HepG2 (cell line): ENCODE measurements around the gene HDHD3. TPM values are rescaled to one million over a fixed set of nuclear protein-coding genes. Genes with fewer than 3 reads are reported as not detected.
A peak's percentile ranks its signal among the peaks of the same experiment; 100 is the strongest.

Experiments used
- BRCA1 ChIP-seq: sonication (generic); formaldehyde crosslinking; IDR thresholded peaks from 2 replicates; pipeline ENCODE4 v1.4.0; 2020; ENCODE audit warnings: missing genetic modification reagents
- GATAD2A ChIP-seq: IDR thresholded peaks from 2 replicates; pipeline ENCODE4 v1.6.1; 2016
- NFIB ChIP-seq: sonication (generic); formaldehyde crosslinking; IDR thresholded peaks from 2 replicates; pipeline ENCODE4 v1.9.0; 2021; ENCODE audit warnings: missing genetic modification reagents, mild to moderate bottlenecking, borderline replicate concordance
- PHF20 ChIP-seq: sonication (generic); formaldehyde crosslinking; IDR thresholded peaks from 2 replicates; pipeline ENCODE4 v1.5.0; 2020; ENCODE audit warnings: mild to moderate bottlenecking, missing genetic modification reagents
- PPARG ChIP-seq: conservative IDR thresholded peaks from 2 replicates; pipeline ENCODE4 v1.6.1; 2016; ENCODE audit warnings: missing biosample characterization, missing genetic modification reagents
- RORA ChIP-seq: sonication (generic); formaldehyde crosslinking; IDR thresholded peaks from 2 replicates; pipeline ENCODE4 v1.5.0; 2020; ENCODE audit warnings: mild to moderate bottlenecking, missing genetic modification reagents, moderate library complexity
- SALL1 ChIP-seq: sonication (generic); formaldehyde crosslinking; IDR thresholded peaks from 2 replicates; pipeline ENCODE4 v1.8.0; 2022; ENCODE audit warnings: mild to moderate bottlenecking, missing genetic modification reagents
- SMARCE1 ChIP-seq: fragments of 450-650 bp; IDR thresholded peaks from 2 replicates; pipeline ENCODE4 v1.6.1; 2017; ENCODE audit warnings: borderline replicate concordance
- ZNF547 ChIP-seq: sonication (generic); formaldehyde crosslinking; IDR thresholded peaks from 2 replicates; pipeline ENCODE4 v1.5.1; 2020; ENCODE audit warnings: mild to moderate bottlenecking, missing genetic modification reagents
- ZNF629 ChIP-seq: sonication (generic); formaldehyde crosslinking; conservative IDR thresholded peaks from 2 replicates; pipeline ENCODE4 v1.5.0; 2020; ENCODE audit warnings: missing genetic modification reagents
- ZNF737 ChIP-seq: sonication (generic); formaldehyde crosslinking; IDR thresholded peaks from 2 replicates; pipeline ENCODE4 v1.5.0; 2020; ENCODE audit warnings: missing genetic modification reagents, mild to moderate bottlenecking, borderline replicate concordance
- polyA plus RNA-seq, 8 experiments: library from polyadenylated mRNA; depleted of rRNA in 3 of 8; stranded (reverse) in 7 of 8; unstranded in 1 of 8; fragments of >200 nt; fragmentation: Illumina TruSeq in 4 of 8; extraction: Trizol in 4 of 8; gene quantifications; 2 replicates each; pipeline versions ENCODE4 v1.2.1 to v1.2.3, GENCODE V29; 2011 to 2016; ENCODE audit warnings: low read depth in 4 of 8, missing spikeins in 1 of 8, mixed read lengths in 1 of 8; ENCODE audit not compliant: insufficient read depth in 1 of 8
- total RNA-seq, 5 experiments: library from RNA; depleted of rRNA; stranded (reverse); fragments of >200 nt; fragmentation: Illumina TruSeq; extraction: Trizol; gene quantifications; 2 replicates each; pipeline ENCODE4 v1.2.3, GENCODE V29; 2016; ENCODE audit warnings: low read depth in 1 of 5
- TF ChIP-seq, protein P1 (sequence below): sonication (generic); formaldehyde crosslinking; IDR thresholded peaks from 2 replicates; pipeline ENCODE4 v1.4.0; 2020; ENCODE audit warnings: mild to moderate bottlenecking, missing genetic modification reagents
- TF ChIP-seq, protein P2 (sequence below): IDR thresholded peaks from 2 replicates; pipeline ENCODE4 v1.6.1; 2018; ENCODE audit warnings: missing genetic modification reagents
- TF ChIP-seq, protein P3 (sequence below), 2 experiments: fragments of 450-650 bp in 1 of 2; sonication (generic) in 1 of 2; formaldehyde crosslinking; IDR thresholded peaks; 2 replicates each; pipeline versions ENCODE4 v1.5.0 to v1.8.0; 2020 to 2022; ENCODE audit warnings: mild to moderate bottlenecking in 1 of 2, missing genetic modification reagents in 1 of 2
- TF ChIP-seq, protein P4 (sequence below): sonication (generic); formaldehyde crosslinking; IDR thresholded peaks from 2 replicates; pipeline ENCODE4 v1.5.1; 2020; ENCODE audit warnings: missing genetic modification reagents, mild to moderate bottlenecking, borderline replicate concordance
- TF ChIP-seq, protein P5 (sequence below): sonication (generic); formaldehyde crosslinking; IDR thresholded peaks from 2 replicates; pipeline ENCODE4 v1.5.0; 2020; ENCODE audit warnings: mild to moderate bottlenecking, missing genetic modification reagents, borderline replicate concordance
- TF ChIP-seq, protein P6 (sequence below): sonication (generic); formaldehyde crosslinking; IDR thresholded peaks from 2 replicates; pipeline ENCODE4 v1.4.0; 2020; ENCODE audit warnings: mild to moderate bottlenecking, missing genetic modification reagents

HDHD3 gene
- total and polyA plus RNA-seq, 2 of the 13 experiments (the other 11 are each of a cell fraction or from before 2014, with no cell fraction given): 23.1 to 38.5 TPM

DNA sequence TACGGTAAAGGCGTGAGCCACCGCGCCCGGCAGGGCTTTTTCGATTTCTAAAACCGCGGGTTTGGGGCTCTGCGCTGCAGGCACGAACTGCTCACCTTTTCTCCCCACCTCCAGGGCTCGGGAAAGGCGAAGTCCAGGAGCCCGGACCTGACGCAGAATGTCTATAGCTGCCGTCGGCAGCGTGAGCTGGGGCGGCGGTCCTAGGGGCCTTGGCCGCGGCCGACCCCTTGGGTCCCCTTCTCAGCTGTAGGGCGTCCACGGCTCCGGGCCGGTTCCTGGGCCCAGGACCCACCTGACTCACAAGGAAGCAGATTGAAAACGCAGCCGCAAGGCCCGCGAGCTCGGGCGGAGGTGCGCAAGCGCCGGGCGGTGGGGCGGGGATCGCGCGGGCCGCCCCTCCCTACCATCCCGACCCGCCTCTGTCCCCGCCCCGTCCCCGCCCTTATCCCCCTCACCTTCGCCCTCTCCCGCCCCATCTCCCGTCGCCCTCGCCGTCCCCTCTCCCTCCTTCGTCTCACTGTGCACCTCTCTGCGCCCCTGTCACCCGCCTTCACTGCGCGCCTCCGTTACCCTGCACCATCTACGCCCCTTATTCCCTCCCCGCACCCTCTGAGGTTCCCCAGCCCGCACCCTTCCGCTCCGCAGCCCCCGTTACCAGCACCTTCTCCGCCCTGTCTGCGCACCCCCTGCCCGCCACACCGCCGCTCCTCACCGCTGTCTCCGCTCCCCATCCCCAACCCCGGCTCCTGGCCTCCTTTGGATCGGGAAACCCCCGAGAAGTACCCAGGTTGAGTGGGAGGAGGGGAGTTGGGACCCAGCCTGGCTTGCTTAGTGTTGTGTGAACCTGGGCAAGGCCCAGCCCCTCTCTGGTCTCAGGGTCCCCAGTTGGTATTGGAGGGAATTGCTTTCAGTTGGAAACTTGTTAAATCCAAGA is at the start of gene HDHD3 (continued):
- TF ChIP-seq, protein P1, sequence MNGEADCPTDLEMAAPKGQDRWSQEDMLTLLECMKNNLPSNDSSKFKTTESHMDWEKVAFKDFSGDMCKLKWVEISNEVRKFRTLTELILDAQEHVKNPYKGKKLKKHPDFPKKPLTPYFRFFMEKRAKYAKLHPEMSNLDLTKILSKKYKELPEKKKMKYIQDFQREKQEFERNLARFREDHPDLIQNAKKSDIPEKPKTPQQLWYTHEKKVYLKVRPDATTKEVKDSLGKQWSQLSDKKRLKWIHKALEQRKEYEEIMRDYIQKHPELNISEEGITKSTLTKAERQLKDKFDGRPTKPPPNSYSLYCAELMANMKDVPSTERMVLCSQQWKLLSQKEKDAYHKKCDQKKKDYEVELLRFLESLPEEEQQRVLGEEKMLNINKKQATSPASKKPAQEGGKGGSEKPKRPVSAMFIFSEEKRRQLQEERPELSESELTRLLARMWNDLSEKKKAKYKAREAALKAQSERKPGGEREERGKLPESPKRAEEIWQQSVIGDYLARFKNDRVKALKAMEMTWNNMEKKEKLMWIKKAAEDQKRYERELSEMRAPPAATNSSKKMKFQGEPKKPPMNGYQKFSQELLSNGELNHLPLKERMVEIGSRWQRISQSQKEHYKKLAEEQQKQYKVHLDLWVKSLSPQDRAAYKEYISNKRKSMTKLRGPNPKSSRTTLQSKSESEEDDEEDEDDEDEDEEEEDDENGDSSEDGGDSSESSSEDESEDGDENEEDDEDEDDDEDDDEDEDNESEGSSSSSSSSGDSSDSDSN (CRISPR knock-in tag): peak; percentile 79
- TF ChIP-seq NFIB (CRISPR knock-in tag) (no peak), GATAD2A (CRISPR knock-in tag) (peak; percentile 36; the same call in 1 of the 2 replicates), PPARG (0 out of 2 replicates have a peak, but pooled peaks have one; percentile 28), BRCA1 (no peak), SMARCE1 (no peak), ZNF547 (CRISPR knock-in tag) (no peak), PHF20 (CRISPR knock-in tag) (no peak), ZNF629 (0 out of 2 replicates have a peak, but pooled peaks have one; percentile 7), SALL1 (CRISPR knock-in tag) (peak; percentile 35), RORA (CRISPR knock-in tag) (no peak), ZNF737 (no peak)
- TF ChIP-seq, protein P2, sequence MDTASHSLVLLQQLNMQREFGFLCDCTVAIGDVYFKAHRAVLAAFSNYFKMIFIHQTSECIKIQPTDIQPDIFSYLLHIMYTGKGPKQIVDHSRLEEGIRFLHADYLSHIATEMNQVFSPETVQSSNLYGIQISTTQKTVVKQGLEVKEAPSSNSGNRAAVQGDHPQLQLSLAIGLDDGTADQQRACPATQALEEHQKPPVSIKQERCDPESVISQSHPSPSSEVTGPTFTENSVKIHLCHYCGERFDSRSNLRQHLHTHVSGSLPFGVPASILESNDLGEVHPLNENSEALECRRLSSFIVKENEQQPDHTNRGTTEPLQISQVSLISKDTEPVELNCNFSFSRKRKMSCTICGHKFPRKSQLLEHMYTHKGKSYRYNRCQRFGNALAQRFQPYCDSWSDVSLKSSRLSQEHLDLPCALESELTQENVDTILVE (CRISPR knock-in tag): peak; percentile 43; the same call in 1 of the 2 replicates
- TF ChIP-seq, protein P3, sequence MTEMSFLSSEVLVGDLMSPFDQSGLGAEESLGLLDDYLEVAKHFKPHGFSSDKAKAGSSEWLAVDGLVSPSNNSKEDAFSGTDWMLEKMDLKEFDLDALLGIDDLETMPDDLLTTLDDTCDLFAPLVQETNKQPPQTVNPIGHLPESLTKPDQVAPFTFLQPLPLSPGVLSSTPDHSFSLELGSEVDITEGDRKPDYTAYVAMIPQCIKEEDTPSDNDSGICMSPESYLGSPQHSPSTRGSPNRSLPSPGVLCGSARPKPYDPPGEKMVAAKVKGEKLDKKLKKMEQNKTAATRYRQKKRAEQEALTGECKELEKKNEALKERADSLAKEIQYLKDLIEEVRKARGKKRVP (CRISPR knock-in tag; IDR thresholded peaks at IDR 0.05): peak in 1 of 2 experiments; percentile 25; a peak in 1 of 4 replicates
- TF ChIP-seq, protein P4, sequence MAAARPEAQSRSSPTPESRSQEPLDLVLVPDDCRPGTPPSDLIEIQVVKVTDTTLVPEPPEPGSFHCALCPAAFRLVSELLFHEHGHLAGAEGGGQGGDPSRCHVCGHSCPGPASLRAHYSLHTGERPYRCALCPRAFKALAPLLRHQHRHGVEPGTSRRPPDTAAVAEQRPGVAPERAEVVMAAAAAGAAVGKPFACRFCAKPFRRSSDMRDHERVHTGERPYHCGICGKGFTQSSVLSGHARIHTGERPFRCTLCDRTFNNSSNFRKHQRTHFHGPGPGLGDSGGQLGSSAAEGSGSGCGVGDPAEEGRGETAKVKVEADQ (CRISPR knock-in tag): peak; percentile 75; the same call in 1 of the 2 replicates
- TF ChIP-seq, protein P5, sequence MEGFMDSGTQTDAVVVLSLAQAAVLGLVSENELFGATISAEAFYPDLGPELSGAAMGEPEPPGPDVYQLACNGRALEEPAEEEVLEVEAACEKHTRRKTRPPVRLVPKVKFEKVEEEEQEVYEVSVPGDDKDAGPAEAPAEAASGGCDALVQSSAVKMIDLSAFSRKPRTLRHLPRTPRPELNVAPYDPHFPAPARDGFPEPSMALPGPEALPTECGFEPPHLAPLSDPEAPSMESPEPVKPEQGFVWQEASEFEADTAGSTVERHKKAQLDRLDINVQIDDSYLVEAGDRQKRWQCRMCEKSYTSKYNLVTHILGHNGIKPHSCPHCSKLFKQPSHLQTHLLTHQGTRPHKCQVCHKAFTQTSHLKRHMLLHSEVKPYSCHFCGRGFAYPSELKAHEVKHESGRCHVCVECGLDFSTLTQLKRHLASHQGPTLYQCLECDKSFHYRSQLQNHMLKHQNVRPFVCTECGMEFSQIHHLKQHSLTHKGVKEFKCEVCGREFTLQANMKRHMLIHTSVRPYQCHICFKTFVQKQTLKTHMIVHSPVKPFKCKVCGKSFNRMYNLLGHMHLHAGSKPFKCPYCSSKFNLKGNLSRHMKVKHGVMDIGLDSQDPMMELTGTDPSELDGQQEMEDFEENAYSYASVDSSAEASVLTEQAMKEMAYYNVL (CRISPR knock-in tag): no peak
- TF ChIP-seq, protein P6, sequence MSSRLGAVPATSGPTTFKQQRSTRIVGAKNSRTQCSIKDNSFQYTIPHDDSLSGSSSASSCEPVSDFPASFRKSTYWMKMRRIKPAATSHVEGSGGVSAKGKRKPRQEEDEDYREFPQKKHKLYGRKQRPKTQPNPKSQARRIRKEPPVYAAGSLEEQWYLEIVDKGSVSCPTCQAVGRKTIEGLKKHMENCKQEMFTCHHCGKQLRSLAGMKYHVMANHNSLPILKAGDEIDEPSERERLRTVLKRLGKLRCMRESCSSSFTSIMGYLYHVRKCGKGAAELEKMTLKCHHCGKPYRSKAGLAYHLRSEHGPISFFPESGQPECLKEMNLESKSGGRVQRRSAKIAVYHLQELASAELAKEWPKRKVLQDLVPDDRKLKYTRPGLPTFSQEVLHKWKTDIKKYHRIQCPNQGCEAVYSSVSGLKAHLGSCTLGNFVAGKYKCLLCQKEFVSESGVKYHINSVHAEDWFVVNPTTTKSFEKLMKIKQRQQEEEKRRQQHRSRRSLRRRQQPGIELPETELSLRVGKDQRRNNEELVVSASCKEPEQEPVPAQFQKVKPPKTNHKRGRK (CRISPR knock-in tag): no peak
